Measurements from ENCODE around the gene PEX16.

The PEX16 gene

GRCh38 chr11:45933131-45933831 lies 15.6 kb upstream of the PEX16 start:
- TF ChIP-seq CREB1 (IDR thresholded peaks at IDR 0.05; ENCODE audit: low read depth) = no peak
- TF ChIP-seq MAX (IDR thresholded peaks at IDR 0.05) = no peak
- no peak for TF ChIP-seq RAD21 (IDR thresholded peaks at IDR 0.05; ENCODE audit: low read depth)
- TF ChIP-seq NFIC (IDR thresholded peaks at IDR 0.05) = no peak
- no peak for TF ChIP-seq TAF1 (IDR thresholded peaks at IDR 0.05; ENCODE audit: low read depth)
- no peak for TF ChIP-seq REST (IDR thresholded peaks at IDR 0.05; ENCODE audit: low read depth)
- TF ChIP-seq USF1 (IDR thresholded peaks at IDR 0.05) = no peak
- TF ChIP-seq YY1 (IDR thresholded peaks at IDR 0.05; ENCODE audit: low read depth) = no peak
- no peak for TF ChIP-seq FOXM1 (IDR thresholded peaks at IDR 0.05; ENCODE audit: borderline replicate concordance, low read depth)
- TF ChIP-seq TEAD4 (IDR thresholded peaks at IDR 0.05) = no peak
- TF ChIP-seq EGR1 (IDR thresholded peaks at IDR 0.05) = no peak
- no peak for TF ChIP-seq ZBTB7A (IDR thresholded peaks at IDR 0.05; ENCODE audit: low read depth)
- TF ChIP-seq EP300 (IDR thresholded peaks at IDR 0.05; ENCODE audit: borderline replicate concordance) = no peak
- no peak for TF ChIP-seq CEBPB (IDR thresholded peaks at IDR 0.05)
- TF ChIP-seq TCF12 (IDR thresholded peaks at IDR 0.05; ENCODE audit: low read depth) = no peak

GRCh38 chr11:45932217-45932616 lies 14.5 kb upstream of the PEX16 start:
- TF ChIP-seq FOXM1 (IDR thresholded peaks at IDR 0.05; ENCODE audit: borderline replicate concordance, low read depth) = no peak
- TF ChIP-seq MAX (IDR thresholded peaks at IDR 0.05) = no peak
- TF ChIP-seq TAF1 (IDR thresholded peaks at IDR 0.05; ENCODE audit: low read depth) = no peak

GRCh38 chr11:45931739-45932138 lies 14.1 kb upstream of the PEX16 start:
- TF ChIP-seq REST (IDR thresholded peaks at IDR 0.05; ENCODE audit: low read depth) (no peak), TAF1 (IDR thresholded peaks at IDR 0.05; ENCODE audit: low read depth) (no peak)

- TF ChIP-seq TCF12 (IDR thresholded peaks at IDR 0.05; ENCODE audit: low read depth) (no peak), FOXM1 (IDR thresholded peaks at IDR 0.05; ENCODE audit: borderline replicate concordance, low read depth) (no peak), RAD21 (IDR thresholded peaks at IDR 0.05; ENCODE audit: low read depth) (no peak), ZBTB7A (IDR thresholded peaks at IDR 0.05; ENCODE audit: low read depth) (no peak), TAF1 (IDR thresholded peaks at IDR 0.05; ENCODE audit: low read depth) (no peak), CEBPB (IDR thresholded peaks at IDR 0.05) (no peak), REST (IDR thresholded peaks at IDR 0.05; ENCODE audit: low read depth) (no peak), TEAD4 (IDR thresholded peaks at IDR 0.05) (no peak), NFIC (IDR thresholded peaks at IDR 0.05) (no peak), MAX (IDR thresholded peaks at IDR 0.05) (no peak), USF1 (IDR thresholded peaks at IDR 0.05) (no peak), EGR1 (IDR thresholded peaks at IDR 0.05) (no peak), YY1 (IDR thresholded peaks at IDR 0.05; ENCODE audit: low read depth) (no peak), CREB1 (IDR thresholded peaks at IDR 0.05; ENCODE audit: low read depth) (no peak), EP300 (IDR thresholded peaks at IDR 0.05; ENCODE audit: borderline replicate concordance) (no peak)
These were observed 13.4 kb upstream of the PEX16 start for GRCh38 chr11:45930951-45931570.
